Endothelial cell of umbilical vein (primary cell): ENCODE results near the gene SP2. TPM values are rescaled to one million over a fixed set of nuclear protein-coding genes. Genes with fewer than 3 reads are reported as not detected.

Experiments
- BruUV-seq: library from RNA; stranded (reverse); fragments of 400-500 nt; replicated peaks from 2 replicates; lab custom pipeline; 2021; lab: Mats Ljungman, UMichigan
- CTCF ChIA-PET: fragments of 300-600, 350-600 bp; sonication (Branson Sonifier 250); formaldehyde crosslinking; loops from one replicate; lab custom pipeline; 2021; ENCODE audit warnings: antibody characterized with exemption, inconsistent platforms; lab: Charles Lee
- POLR2A ChIA-PET: fragments of 300-600, 350-600 bp; sonication (Branson Sonifier 250); formaldehyde crosslinking; loops from one replicate; lab custom pipeline; 2021; ENCODE audit warnings: antibody characterized with exemption, inconsistent platforms; lab: Charles Lee
- DNase-seq: peaks from one replicate; pipeline ENCODE4 v3.0.0-alpha.2; 2011; ENCODE audit warnings: low read depth, low spot score
- FAIRE-seq: peaks from 2 replicates; lab custom pipeline; 2011; peaks lifted over from hg19 to GRCh38; lab: Jason Lieb, UNC
- H2AFZ ChIP-seq: 2 replicates; pipeline ENCODE4 v1.6.0; 2012; ENCODE audit warnings: low read depth, low read length, control low read depth, inconsistent platforms
- H3K27ac ChIP-seq: 2 replicates; pipeline ENCODE4 v1.5.1; 2011; ENCODE audit warnings: low read depth, mild to moderate bottlenecking, control low read depth, low read length, moderate library complexity; ENCODE audit not compliant: insufficient read depth
- H3K27me3 ChIP-seq, 2 experiments: 2 replicates each; pipeline versions ENCODE4 v1.6.0 to v1.6.1; 2011; ENCODE audit warnings: low read length in 2 of 2, mixed read lengths in 1 of 2; ENCODE audit not compliant: control insufficient read depth in 2 of 2, insufficient read depth in 2 of 2
- H3K36me3 ChIP-seq, 2 experiments: 2 replicates in 1 of 2; 3 replicates in 1 of 2; pipeline ENCODE4 v1.5.1; 2011; ENCODE audit warnings: low read length in 2 of 2, mild to moderate bottlenecking in 1 of 2, moderate library complexity in 1 of 2; ENCODE audit not compliant: control insufficient read depth in 2 of 2, insufficient read depth in 2 of 2; ENCODE audit errors: extremely low read depth in 1 of 2
- H3K4me1 ChIP-seq: 3 replicates; pipeline ENCODE4 v1.5.1; 2011; ENCODE audit warnings: mild to moderate bottlenecking, low read length; ENCODE audit not compliant: control insufficient read depth, insufficient read depth; ENCODE audit errors: extremely low read depth
- H3K4me2 ChIP-seq: 2 replicates; pipeline ENCODE4 v1.6.1; 2011; ENCODE audit warnings: low read length, control low read depth, mixed read lengths; ENCODE audit not compliant: insufficient read depth
- H3K4me3 ChIP-seq, 3 experiments: fragments of 200-600 bp in 1 of 3; sonication (generic), shearing (Covaris generic) in 1 of 3; replicated peaks in 1 of 3; 2 replicates each; pipeline ENCODE4 v1.5.1; 2011 to 2016; ENCODE audit warnings: control low read depth in 3 of 3, low read length in 3 of 3, mild to moderate bottlenecking in 2 of 3, inconsistent platforms in 1 of 3, low read depth in 1 of 3, moderate library complexity in 1 of 3; ENCODE audit not compliant: insufficient read depth in 1 of 3
- H3K79me2 ChIP-seq: 2 replicates; pipeline ENCODE4 v1.6.0; 2012; ENCODE audit warnings: low read length, inconsistent platforms; ENCODE audit not compliant: control insufficient read depth, insufficient read depth
- H3K9ac ChIP-seq: replicated peaks from 2 replicates; pipeline ENCODE3; 2011; ENCODE audit warnings: low read length, control low read depth; ENCODE audit not compliant: insufficient read depth; ENCODE audit errors: extremely low read depth
- H3K9me1 ChIP-seq: replicated peaks from 3 replicates; pipeline ENCODE4 v1.6.0; 2011; ENCODE audit warnings: mild to moderate bottlenecking, low read length; ENCODE audit not compliant: control insufficient read depth, insufficient read depth; ENCODE audit errors: extremely low read depth
- H3K9me3 ChIP-seq: replicated peaks from 2 replicates; pipeline ENCODE4 v1.5.1; 2012; ENCODE audit warnings: low read length, inconsistent platforms; ENCODE audit not compliant: control insufficient read depth, insufficient read depth
- H4K20me1 ChIP-seq: replicated peaks from 2 replicates; pipeline ENCODE3; 2011; ENCODE audit warnings: mild to moderate bottlenecking, low read length; ENCODE audit not compliant: control insufficient read depth, insufficient read depth; ENCODE audit errors: extremely low read depth
- CTCF ChIP-seq, 2 donors: IDR thresholded peaks; 1 replicate in 1 of 2; 2 replicates in 1 of 2; pipeline ENCODE4 v1.5.1; 2011; ENCODE audit warnings: low read length in 2 of 2, mild to moderate bottlenecking in 2 of 2, moderate library complexity in 2 of 2, control low read depth in 1 of 2, inconsistent platforms in 1 of 2, low read depth in 1 of 2; ENCODE audit not compliant: insufficient read depth in 1 of 2; ENCODE audit errors: extremely low read depth in 1 of 2
- EZH2 ChIP-seq: IDR thresholded peaks from 2 replicates; pipeline ENCODE4 v1.6.1; 2012; ENCODE audit warnings: borderline replicate concordance, low read depth, mild to moderate bottlenecking, moderate library complexity, low read length, inconsistent platforms; ENCODE audit not compliant: severe bottlenecking
- FOS ChIP-seq: IDR thresholded peaks from 2 replicates; pipeline ENCODE4 v1.6.1; 2011; ENCODE audit warnings: mild to moderate bottlenecking, low read length, moderate library complexity, borderline replicate concordance; ENCODE audit not compliant: insufficient read depth
- GATA2 ChIP-seq: IDR thresholded peaks from 2 replicates; pipeline ENCODE4 v1.7.0; 2011; ENCODE audit warnings: low read depth, mild to moderate bottlenecking, moderate library complexity, mixed read lengths, low read length; ENCODE audit not compliant: insufficient read length, insufficient read depth
- JUN ChIP-seq: IDR thresholded peaks from 2 replicates; pipeline ENCODE4 v1.6.1; 2011; ENCODE audit warnings: borderline replicate concordance, low read depth; ENCODE audit not compliant: insufficient read length, insufficient read depth
- MAX ChIP-seq: IDR thresholded peaks from 2 replicates; pipeline ENCODE4 v1.6.1; 2011; ENCODE audit not compliant: insufficient read depth, insufficient read length
- MYC ChIP-seq: IDR thresholded peaks from one replicate; pipeline ENCODE4 v1.6.1; 2011; ENCODE audit warnings: mild to moderate bottlenecking, low read depth, low read length
- POLR2A ChIP-seq: IDR thresholded peaks from 2 replicates; pipeline ENCODE4 v1.6.1; 2012; ENCODE audit warnings: low read depth, mild to moderate bottlenecking, control low read depth, low read length
- POLR2AphosphoS5 ChIP-seq: IDR thresholded peaks from 2 replicates; pipeline ENCODE4 v1.6.1; 2012; ENCODE audit warnings: low read depth, mild to moderate bottlenecking, control low read depth, low read length, moderate library complexity; ENCODE audit not compliant: insufficient read depth
- dilution Hi-C: fragments of 300-500 bp; cut with MboI; formaldehyde crosslinking; loops from one replicate; pipeline ENCODE4 v1.15.0; 2019; ENCODE audit warnings: low sequenced_read_pairs; ENCODE audit not compliant: extremely low pct_ligation_motif_present
- intact Hi-C: fragments of 100-400 bp; cut with micrococcal nuclease; formaldehyde crosslinking; loops from one replicate; pipeline ENCODE4 v1.10.0; 2022
- polyA plus RNA-seq, 4 experiments: library from polyadenylated mRNA; depleted of rRNA in 3 of 4; stranded (reverse) in 3 of 4; unstranded in 1 of 4; fragments of >200 nt; gene quantifications; 2 replicates each; pipeline versions ENCODE4 v1.2.1 to v1.2.3, GENCODE V29; 2011 to 2012; ENCODE audit warnings: missing spikeins in 1 of 4
- total RNA-seq: library from RNA; stranded (reverse); gene quantifications from 2 replicates; pipeline ENCODE4 v1.2.3, GENCODE V29; 2021

The SP2 gene
- total and polyA plus RNA-seq, 2 donors (not counting 3 experiments of a cell fraction or from before 2014, with no cell fraction given), result 11.2 to 18.6 TPM

DNA sequence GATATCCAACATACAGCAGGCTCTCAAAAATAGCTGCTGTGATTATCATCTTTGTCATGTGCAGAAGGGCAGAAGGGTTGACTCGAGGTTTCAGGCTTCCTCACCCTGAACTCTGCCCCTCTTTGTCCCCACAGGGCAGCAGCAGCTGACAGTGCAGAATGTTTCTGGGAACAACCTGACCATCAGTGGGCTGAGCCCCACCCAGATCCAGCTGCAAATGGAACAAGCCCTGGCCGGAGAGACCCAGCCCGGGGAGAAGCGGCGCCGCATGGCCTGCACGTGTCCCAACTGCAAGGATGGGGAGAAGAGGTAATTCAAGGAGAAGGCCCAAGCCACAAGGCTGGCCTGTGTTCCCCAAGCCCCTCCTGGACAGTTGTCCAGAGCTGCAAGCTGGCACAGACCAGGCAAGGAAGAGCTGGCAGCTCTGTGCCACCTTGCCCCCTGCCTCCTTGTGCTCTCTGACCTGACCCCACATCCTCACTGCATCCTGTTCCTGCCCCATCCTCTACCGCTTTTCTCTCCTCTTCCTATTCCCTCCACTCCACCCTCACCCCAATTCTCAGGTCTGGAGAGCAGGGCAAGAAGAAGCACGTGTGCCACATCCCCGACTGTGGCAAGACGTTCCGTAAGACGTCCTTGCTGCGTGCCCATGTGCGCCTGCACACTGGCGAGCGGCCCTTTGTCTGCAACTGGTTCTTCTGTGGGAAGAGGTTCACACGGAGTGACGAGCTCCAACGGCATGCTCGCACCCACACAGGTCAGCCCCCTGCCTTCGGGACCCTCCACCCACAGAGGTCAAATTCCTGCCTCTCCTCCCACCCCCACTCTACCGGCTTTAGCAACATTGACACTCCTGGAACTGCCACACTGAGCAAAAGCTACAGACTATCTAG lies 29.0 kb downstream of the SP2 start:
- Histone ChIP-seq H3K9me1 (no peaks in the 10 kb centered on the region), H3K9me3 (no peaks in the 10 kb centered on the region), H3K36me3 (peaks cover 0 to 33% of the 10 kb centered on the region in 2 experiments), H4K20me1 (no peaks in the 10 kb centered on the region), H3K79me2 (no peaks in the 10 kb centered on the region), H3K4me2 (no peak overlapping the region), H3K9ac (no peak overlapping the region), H3K4me3 (no peak overlapping the region), H3K27me3 (no peaks in the 10 kb centered on the region), H2AFZ (no peak overlapping the region), H3K4me1 (no peaks in the 10 kb centered on the region), H3K27ac (no peak overlapping the region)
- DNase-seq (no peak), FAIRE-seq (no peak)
- no TSS peak for BruUV-seq
- no peak for TF ChIP-seq JUN
- no peak for TF ChIP-seq EZH2
- no peak for TF ChIP-seq CTCF (IDR thresholded peaks at IDR 0.05; ENCODE audit: extremely low read depth in 1 of 2, insufficient read depth in 1 of 2, low read depth in 1 of 2, low read length in 2 of 2)
- no peak for TF ChIP-seq FOS
- TF ChIP-seq GATA2, result no peak
- no peak for TF ChIP-seq MYC
- no peak for TF ChIP-seq MAX
- no peak for TF ChIP-seq POLR2AphosphoS5
- TF ChIP-seq POLR2A, result no peak
- CTCF ChIA-PET, result interaction anchor here (1.3 kb wide), 1 partner anchor 22 kb away, joined by 4 read pairs; no protein-coding TSS in a partner anchor
- intact Hi-C loops (no loop called here), dilution Hi-C loops (no loop called here)
- POLR2A ChIA-PET, result no interaction called here
